Thyroid gland (tissue), 4 donors: ENCODE results near the gene DRC3. TPM values are rescaled to one million over a fixed set of nuclear protein-coding genes. Genes with fewer than 3 reads are reported as not detected.

Experiments
- DNase-seq, 2 donors: peaks; one replicate each; pipeline ENCODE4 v3.0.0-alpha.2; 2019
- H3K27ac ChIP-seq, 3 donors: fragments of 200-600 bp; sonication (generic); 1 replicate in 2 of 3; 2 replicates in 1 of 3; pipeline ENCODE4 v1.5.1; 2016 to 2019; ENCODE audit warnings: mild to moderate bottlenecking in 1 of 3, moderate library complexity in 1 of 3
- H3K27me3 ChIP-seq: fragments of 200-600 bp; sonication (generic); one replicate; pipeline ENCODE4 v1.5.1; 2019
- H3K36me3 ChIP-seq, 2 donors: fragments of 200-600 bp; sonication (generic); one replicate each; pipeline ENCODE4 v1.5.1; 2016 to 2019
- H3K4me1 ChIP-seq, 2 donors: fragments of 200-600 bp; sonication (generic); one replicate each; pipeline ENCODE4 v1.5.1; 2017 to 2019
- H3K4me3 ChIP-seq, 3 donors: fragments of 200-600 bp; sonication (generic); replicated peaks in 1 of 3; 1 replicate in 2 of 3; 2 replicates in 1 of 3; pipeline ENCODE4 v1.5.1; 2016; ENCODE audit warnings: mild to moderate bottlenecking in 1 of 3
- H3K9me3 ChIP-seq: fragments of 200-600 bp; sonication (generic); one replicate; pipeline ENCODE4 v1.5.1; 2017
- CTCF ChIP-seq, 6 experiments: fragments of 200-600 bp in 3 of 6; fragments of 450-650 bp in 3 of 6; sonication (generic) in 3 of 6; IDR thresholded peaks; one replicate each; pipeline ENCODE4 v1.5.1; 2016 to 2019; ENCODE audit warnings: antibody characterized with exemption in 6 of 6, mild to moderate bottlenecking in 2 of 6, inconsistent platforms in 1 of 6, moderate library complexity in 1 of 6
- POLR2A ChIP-seq, 2 donors: fragments of 450-650 bp; IDR thresholded peaks; one replicate each; pipeline ENCODE4 v1.6.1; 2017; ENCODE audit warnings: antibody characterized with exemption in 2 of 2, mild to moderate bottlenecking in 2 of 2, moderate library complexity in 1 of 2
- WGBS, 2 donors: methylation state at CpG; one replicate each; pipeline ENCODE4 v1.1.5; 2017; 5-methylcytosine and 5-hydroxymethylcytosine counted together
- intact Hi-C: fragments of 100-400 bp; cut with DNase I; formaldehyde crosslinking; loops from one replicate; pipeline ENCODE4 v1.15.1; 2023
- total RNA-seq, 4 donors: library from RNA; depleted of rRNA; stranded (reverse); fragments of >200 nt; gene quantifications; one replicate each; pipeline ENCODE4 v1.2.3, GENCODE V29; 2016

Gene DRC3
- total RNA-seq, 4 donors from 2014 or later = 18.5 to 28.7 (median 23.4) TPM

GRCh38 chr17:17978481-17979424 lies 6.1 kb downstream of the DRC3 start:
- H3K27ac ChIP-seq = no peak overlapping the region
- TF ChIP-seq POLR2A (IDR thresholded peaks at IDR 0.05) (no peak), CTCF (IDR thresholded peaks at IDR 0.05) (no peak)
- WGBS, 2 donors = 88 to 97% methylated on average over 8 to 11 of the region's 14 CpGs
- no peaks in the 10 kb centered on the region for H3K9me3 ChIP-seq
- H3K36me3 ChIP-seq = no peaks in the 10 kb centered on the region
- no peak overlapping the region for H3K4me3 ChIP-seq
- intact Hi-C loops = loop anchor here (10.0 kb wide), 2 partner anchors 56 to 74 kb away; partner anchors contain the start of genes ATPAF2 and GID4
- peaks cover under 1% of the 10 kb centered on the region in 2 donors for H3K4me1 ChIP-seq
- no peaks in the 10 kb centered on the region for H3K27me3 ChIP-seq
- no peak for DNase-seq

GRCh38 chr17:17979778-17980177 lies 7.1 kb downstream of the DRC3 start:
- DNase-seq = no peak
- Histone ChIP-seq H3K4me1 (no peaks in the 10 kb centered on the region), H3K27me3 (no peaks in the 10 kb centered on the region), H3K4me3 (no peak overlapping the region), H3K36me3 (no peaks in the 10 kb centered on the region), H3K27ac (no peak overlapping the region), H3K9me3 (no peaks in the 10 kb centered on the region)
- no peak for TF ChIP-seq CTCF (IDR thresholded peaks at IDR 0.05)
- no peak for TF ChIP-seq POLR2A (IDR thresholded peaks at IDR 0.05)
- intact Hi-C loops = loop anchor here (10.0 kb wide), 2 partner anchors 55 to 75 kb away; partner anchors contain the start of genes ATPAF2 and GID4
- WGBS, 2 donors = 93 to 100% methylated on average over 1 to 3 of the region's 3 CpGs

- TF ChIP-seq CTCF (IDR thresholded peaks at IDR 0.05) (no peak), POLR2A (IDR thresholded peaks at IDR 0.05) (no peak)
- Histone ChIP-seq H3K4me3 (no peak overlapping the region), H3K27me3 (no peaks in the 10 kb centered on the region), H3K4me1 (no peaks in the 10 kb centered on the region), H3K36me3 (no peaks in the 10 kb centered on the region), H3K9me3 (no peaks in the 10 kb centered on the region), H3K27ac (no peak overlapping the region)
- DNase-seq = no peak
- 81 to 90% methylated on average over 3 to 9 of the region's 9 CpGs for WGBS, 2 donors
- intact Hi-C loops = no loop called here
Measured at GRCh38 chr17:17981330-17981729, 8.7 kb downstream of the DRC3 start.

- Histone ChIP-seq H3K9me3 (no peaks in the 10 kb centered on the region), H3K27me3 (no peaks in the 10 kb centered on the region), H3K4me3 (no peak overlapping the region), H3K4me1 (no peaks in the 10 kb centered on the region), H3K27ac (no peak overlapping the region), H3K36me3 (no peaks in the 10 kb centered on the region)
- WGBS, 2 donors = 94 to 96% methylated on average over 9 of the region's 9 CpGs
- TF ChIP-seq CTCF (IDR thresholded peaks at IDR 0.05) (no peak), POLR2A (IDR thresholded peaks at IDR 0.05) (no peak)
- no peak for DNase-seq
- intact Hi-C loops = no loop called here
Measured at GRCh38 chr17:17982801-17983200, 10.1 kb downstream of the DRC3 start.

- Histone ChIP-seq H3K9me3 (no peaks in the 10 kb centered on the region), H3K4me3 (no peak overlapping the region), H3K27ac (no peak overlapping the region), H3K4me1 (no peaks in the 10 kb centered on the region), H3K36me3 (no peaks in the 10 kb centered on the region), H3K27me3 (no peaks in the 10 kb centered on the region)
- DNase-seq = no peak
- 85 to 88% methylated on average over 6 of the region's 6 CpGs for WGBS, 2 donors
- no peak for TF ChIP-seq CTCF (IDR thresholded peaks at IDR 0.05)
- TF ChIP-seq POLR2A (IDR thresholded peaks at IDR 0.05) = no peak
- intact Hi-C loops = no loop called here
Measured at GRCh38 chr17:17983376-17983775, 10.7 kb downstream of the DRC3 start.
